ENCODE measurements around the gene JPT1. TPM values are rescaled to one million over a fixed set of nuclear protein-coding genes. Genes with fewer than 3 reads are reported as not detected.

The JPT1 gene
- total RNA-seq, 4 donors from 2014 or later = 13.5 to 53.4 (median 32.4) TPM

DNA sequence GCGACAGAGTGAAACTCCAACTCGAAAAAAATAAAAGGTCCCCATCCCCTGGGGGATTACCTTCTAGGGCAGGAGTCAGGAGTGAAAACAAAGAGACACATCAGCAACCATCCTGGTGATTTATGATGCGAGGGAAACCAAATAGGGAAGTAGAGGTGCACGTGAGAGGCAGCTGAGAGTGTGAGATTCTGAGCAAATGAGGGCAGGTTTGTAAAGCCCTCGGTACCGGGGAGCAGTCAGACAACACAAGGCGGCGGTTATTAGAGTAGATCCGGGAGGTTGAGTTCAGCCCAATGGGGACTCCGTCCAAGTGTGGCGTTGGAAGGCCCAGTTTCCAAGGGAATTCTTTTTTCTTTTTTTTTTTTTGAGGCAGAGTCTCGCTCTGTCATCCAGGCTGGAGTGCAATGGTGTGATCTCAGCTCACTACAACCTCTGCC lies 51.9 kb downstream of the JPT1 start:
- WGBS, 2 donors = 46 to 63% methylated on average over 12 of the region's 12 CpGs
- Histone ChIP-seq H3K27ac (no peak overlapping the region), H3K4me3 (no peak overlapping the region), H3K27me3 (no peaks in the 10 kb centered on the region), H3K9me3 (no peaks in the 10 kb centered on the region), H3K36me3 (peaks cover 0 to 43% (median 0%) of the 10 kb centered on the region in 3 donors), H3K4me1 (no peaks in the 10 kb centered on the region)
- TF ChIP-seq POLR2A (IDR thresholded peaks at IDR 0.05) (no peak), EP300 (IDR thresholded peaks at IDR 0.05) (peak in 1 of 2 donors; percentile 13)
- TF ChIP-seq, protein P1, sequence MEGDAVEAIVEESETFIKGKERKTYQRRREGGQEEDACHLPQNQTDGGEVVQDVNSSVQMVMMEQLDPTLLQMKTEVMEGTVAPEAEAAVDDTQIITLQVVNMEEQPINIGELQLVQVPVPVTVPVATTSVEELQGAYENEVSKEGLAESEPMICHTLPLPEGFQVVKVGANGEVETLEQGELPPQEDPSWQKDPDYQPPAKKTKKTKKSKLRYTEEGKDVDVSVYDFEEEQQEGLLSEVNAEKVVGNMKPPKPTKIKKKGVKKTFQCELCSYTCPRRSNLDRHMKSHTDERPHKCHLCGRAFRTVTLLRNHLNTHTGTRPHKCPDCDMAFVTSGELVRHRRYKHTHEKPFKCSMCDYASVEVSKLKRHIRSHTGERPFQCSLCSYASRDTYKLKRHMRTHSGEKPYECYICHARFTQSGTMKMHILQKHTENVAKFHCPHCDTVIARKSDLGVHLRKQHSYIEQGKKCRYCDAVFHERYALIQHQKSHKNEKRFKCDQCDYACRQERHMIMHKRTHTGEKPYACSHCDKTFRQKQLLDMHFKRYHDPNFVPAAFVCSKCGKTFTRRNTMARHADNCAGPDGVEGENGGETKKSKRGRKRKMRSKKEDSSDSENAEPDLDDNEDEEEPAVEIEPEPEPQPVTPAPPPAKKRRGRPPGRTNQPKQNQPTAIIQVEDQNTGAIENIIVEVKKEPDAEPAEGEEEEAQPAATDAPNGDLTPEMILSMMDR (IDR thresholded peaks at IDR 0.05) = no peak
- DNase-seq (ENCODE audit: low spot score in 2 of 2) = no peak

DNA sequence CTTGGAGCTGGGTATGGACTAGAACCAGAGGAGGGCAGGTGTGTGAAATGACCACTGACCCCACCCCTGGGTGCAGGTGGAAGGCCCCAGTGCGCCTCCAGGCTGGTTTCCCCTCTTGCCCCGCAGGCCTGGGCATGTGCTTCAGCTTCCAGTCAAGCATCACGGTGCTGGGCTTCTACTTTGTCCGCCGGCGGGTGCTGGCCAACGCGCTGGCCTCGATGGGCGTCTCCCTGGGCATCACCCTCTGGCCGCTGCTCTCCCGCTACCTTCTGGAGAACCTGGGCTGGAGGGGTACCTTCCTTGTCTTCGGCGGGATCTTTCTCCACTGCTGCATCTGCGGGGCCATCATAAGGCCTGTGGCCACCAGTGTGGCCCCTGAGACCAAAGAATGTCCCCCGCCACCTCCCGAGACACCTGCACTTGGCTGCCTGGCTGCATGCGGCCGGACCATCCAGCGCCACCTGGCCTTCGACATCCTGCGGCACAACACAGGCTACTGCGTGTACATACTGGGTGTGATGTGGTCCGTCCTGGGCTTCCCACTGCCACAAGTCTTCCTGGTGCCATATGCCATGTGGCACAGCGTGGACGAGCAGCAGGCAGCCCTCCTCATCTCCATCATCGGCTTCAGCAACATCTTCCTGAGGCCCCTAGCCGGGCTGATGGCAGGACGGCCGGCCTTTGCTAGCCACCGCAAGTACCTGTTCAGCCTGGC lies 54.3 kb downstream of the JPT1 start:
- peaks cover 0 to 10% (median 7%) of the 10 kb centered on the region in 4 donors for H3K4me1 ChIP-seq
- no peaks in the 10 kb centered on the region for H3K9me3 ChIP-seq
- WGBS, 2 donors = 93 to 95% methylated on average over 25 to 29 of the region's 31 CpGs
- DNase-seq (ENCODE audit: low spot score in 2 of 2) = no peak
- H3K27me3 ChIP-seq = no peaks in the 10 kb centered on the region
- peaks cover 0 to 35% (median 0%) of the 10 kb centered on the region in 3 donors for H3K36me3 ChIP-seq
- no peak for TF ChIP-seq POLR2A (IDR thresholded peaks at IDR 0.05)
- TF ChIP-seq, protein P1 (IDR thresholded peaks at IDR 0.05) = no peak
- TF ChIP-seq EP300 (IDR thresholded peaks at IDR 0.05) = no peak
- H3K27ac ChIP-seq = no peak overlapping the region
- no peak overlapping the region for H3K4me3 ChIP-seq

DNA sequence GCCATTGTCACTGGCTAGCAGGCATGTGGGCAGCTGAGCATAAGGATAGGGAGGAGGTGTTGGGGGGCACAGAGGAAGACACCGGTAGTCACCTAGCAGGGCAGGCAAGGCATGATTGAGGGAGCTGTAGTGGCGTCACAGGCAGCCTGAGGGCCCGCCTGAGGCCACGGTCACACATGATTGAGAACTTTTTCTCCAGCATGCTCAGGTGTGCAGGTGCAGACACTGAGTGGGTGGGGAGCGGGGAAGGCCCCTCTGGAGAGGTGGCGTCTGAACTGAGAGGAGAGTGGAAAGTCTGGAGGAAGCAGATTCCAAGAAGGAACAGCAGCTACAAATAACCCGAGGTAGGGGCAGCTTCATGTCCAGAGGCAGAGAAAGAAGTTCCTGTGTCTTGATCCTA lies 55.5 kb downstream of the JPT1 start:
- H3K4me1 ChIP-seq = peaks cover 0 to 20% (median 9%) of the 10 kb centered on the region in 4 donors
- H3K36me3 ChIP-seq = peaks cover 0 to 28% (median 0%) of the 10 kb centered on the region in 3 donors
- no peak overlapping the region for H3K27ac ChIP-seq
- TF ChIP-seq, protein P1 (IDR thresholded peaks at IDR 0.05) = no peak
- no peak for TF ChIP-seq EP300 (IDR thresholded peaks at IDR 0.05)
- no peak for TF ChIP-seq POLR2A (IDR thresholded peaks at IDR 0.05)
- WGBS, 2 donors = 83 to 84% methylated on average over 7 of the region's 7 CpGs
- no peaks in the 10 kb centered on the region for H3K9me3 ChIP-seq
- H3K4me3 ChIP-seq = no peak overlapping the region
- DNase-seq (ENCODE audit: low spot score in 2 of 2) = no peak
- no peaks in the 10 kb centered on the region for H3K27me3 ChIP-seq

DNA sequence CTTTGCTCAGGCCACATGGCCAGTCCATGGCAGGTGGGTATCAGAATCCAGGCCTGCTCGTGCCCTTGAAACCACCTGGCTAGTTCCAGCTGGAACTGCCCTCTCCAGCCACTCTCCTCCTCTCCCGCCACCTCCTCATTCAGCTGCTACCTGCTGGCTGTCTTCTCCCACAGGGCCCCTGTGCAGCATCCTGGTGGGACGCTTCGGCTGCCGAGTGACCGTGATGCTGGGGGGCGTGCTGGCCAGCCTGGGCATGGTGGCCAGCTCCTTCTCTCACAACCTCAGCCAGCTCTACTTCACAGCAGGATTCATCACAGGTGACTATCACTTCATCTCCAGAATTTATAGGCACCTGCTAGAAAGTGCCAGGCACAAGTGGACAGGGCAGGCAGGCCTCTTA lies 56.4 kb downstream of the JPT1 start:
- Histone ChIP-seq H3K27ac (no peak overlapping the region), H3K4me1 (peaks cover 0 to 30% (median 17%) of the 10 kb centered on the region in 4 donors), H3K9me3 (no peaks in the 10 kb centered on the region), H3K36me3 (peaks cover 0 to 26% (median 0%) of the 10 kb centered on the region in 3 donors), H3K4me3 (no peak overlapping the region), H3K27me3 (no peaks in the 10 kb centered on the region)
- TF ChIP-seq, protein P1 (IDR thresholded peaks at IDR 0.05) = no peak
- TF ChIP-seq POLR2A (IDR thresholded peaks at IDR 0.05) (no peak), EP300 (IDR thresholded peaks at IDR 0.05) (no peak)
- 97 to 99% methylated on average over 7 of the region's 7 CpGs for WGBS, 2 donors
- DNase-seq (ENCODE audit: low spot score in 2 of 2) = no peak

DNA sequence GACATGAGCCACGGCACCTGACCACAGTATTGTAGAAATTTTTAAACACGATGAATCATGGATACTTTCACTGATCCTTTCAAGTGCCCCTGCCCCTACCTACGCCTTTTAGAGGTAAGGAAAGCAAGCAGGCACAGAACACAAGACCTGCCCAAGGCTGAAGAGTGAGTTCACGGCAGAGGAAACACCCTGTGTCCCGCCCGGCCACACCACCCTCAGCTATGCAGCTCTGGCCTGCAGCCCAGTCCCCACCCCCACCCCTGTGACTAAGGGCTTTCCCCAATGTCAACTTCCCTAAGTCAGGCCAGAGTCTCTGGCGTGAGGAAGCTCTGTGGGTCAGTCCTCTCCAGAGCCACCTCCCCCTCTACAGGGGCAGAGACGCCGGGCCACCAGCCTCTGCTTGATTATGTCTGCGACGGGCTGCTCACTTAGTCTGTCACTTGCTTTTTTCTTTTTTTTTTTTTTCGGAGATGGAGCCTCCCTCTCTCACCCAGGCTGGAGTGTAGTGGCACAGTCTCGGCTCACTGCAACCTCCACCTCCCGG lies 58.2 kb downstream of the JPT1 start:
- H3K4me1 ChIP-seq = peaks cover 0 to 44% (median 27%) of the 10 kb centered on the region in 4 donors
- peak overlapping the region in 3 of 4 donors; percentile 33 to 71 (median 56) for H3K27ac ChIP-seq
- no peak overlapping the region for H3K4me3 ChIP-seq
- peaks cover 0 to 26% (median 0%) of the 10 kb centered on the region in 3 donors for H3K36me3 ChIP-seq
- 38 to 42% methylated on average over 14 of the region's 14 CpGs for WGBS, 2 donors
- TF ChIP-seq, protein P1 (IDR thresholded peaks at IDR 0.05) = no peak
- TF ChIP-seq POLR2A (IDR thresholded peaks at IDR 0.05) (no peak), EP300 (IDR thresholded peaks at IDR 0.05) (peak in 1 of 2 donors; percentile 45)
- no peaks in the 10 kb centered on the region for H3K27me3 ChIP-seq
- H3K9me3 ChIP-seq = no peaks in the 10 kb centered on the region
- DNase-seq (ENCODE audit: low spot score in 2 of 2) = peak in 1 of 2 donors; percentile 37
